HG02852 (cell line): Measurements from ENCODE around the gene ENTPD8.
"Not testable (repeated sequence)": the region's sequence is repeated elsewhere in the genome, so short reads cannot be mapped to it uniquely, and the experiment has no call there.

ENCODE experiments used
- ATAC-seq: cut with Tn5 transposase; IDR thresholded peaks from one replicate; pipeline ENCODE4 v1.9.1; 2021; ENCODE audit warnings: mild to moderate bottlenecking, moderate library complexity; ENCODE audit not compliant: unreplicated experiment

The ENTPD8 gene

DNA sequence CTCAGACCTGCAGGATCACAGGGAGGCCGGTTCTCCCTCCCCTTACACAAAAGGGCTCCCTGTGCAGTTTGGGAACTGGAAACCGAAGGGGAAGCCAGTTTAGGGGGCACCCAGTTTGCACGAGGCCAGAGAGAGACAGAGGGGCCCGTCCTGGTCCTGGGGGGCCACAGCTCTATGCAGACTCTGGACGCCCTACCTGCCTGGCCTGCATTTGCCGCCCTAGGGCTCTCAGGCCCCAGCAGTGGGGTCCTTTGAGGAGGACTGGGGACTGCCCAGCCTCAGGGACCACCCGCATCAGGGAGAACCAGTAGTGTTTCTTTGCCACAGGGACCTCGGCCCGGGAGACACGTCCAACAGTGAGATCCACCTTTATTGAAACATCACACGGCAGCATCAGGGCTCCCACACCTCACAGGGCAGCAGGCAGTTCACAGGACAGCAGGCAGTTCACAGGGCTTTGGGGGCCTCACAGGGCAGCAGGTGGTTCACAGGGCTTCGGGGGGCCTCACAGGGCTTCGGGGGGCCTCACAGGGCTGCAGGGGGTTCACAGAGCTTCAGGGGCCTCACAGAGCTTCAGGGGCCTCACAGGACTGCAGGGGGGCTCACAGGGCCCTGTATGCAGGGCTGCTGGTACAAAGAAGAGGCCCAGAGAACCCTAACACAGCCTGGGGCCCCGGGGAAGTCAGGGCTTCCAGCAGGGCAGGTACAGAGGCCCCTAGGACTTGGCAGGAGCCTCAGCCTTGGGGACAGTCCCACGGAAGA, 18.6 kb upstream of the ENTPD8 start:
- ATAC-seq = no peak

DNA sequence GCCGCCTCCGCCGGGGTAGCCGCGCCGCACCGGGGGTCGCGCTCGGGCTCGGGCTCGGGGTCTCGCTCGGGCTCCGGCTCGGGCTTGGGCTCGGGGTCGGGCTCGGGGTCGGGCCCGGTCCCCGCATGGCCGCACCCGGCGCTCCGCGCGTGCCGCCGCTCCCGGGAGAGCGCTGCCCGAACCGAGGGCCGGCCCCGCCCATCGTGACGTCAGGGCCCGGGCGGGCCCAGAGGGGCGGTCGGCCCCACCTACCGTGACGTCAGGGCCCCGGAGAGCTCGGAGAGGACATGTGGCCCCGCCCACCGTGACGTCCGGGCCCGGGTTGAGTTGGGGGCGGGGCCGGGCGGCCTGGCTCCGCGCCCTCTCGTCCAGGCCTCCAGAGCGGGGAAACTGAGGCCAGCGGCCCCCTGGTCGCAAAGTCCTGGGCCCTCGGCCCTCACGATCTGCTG, 18.0 kb upstream of the ENTPD8 start, which contains the start of gene NSMF:
Gene NSMF, minus strand, starts transcription at position 183 of the 449 bp plus-strand sequence. CDS start 232 bp downstream, outside the sequence.
- peak; percentile 73 for ATAC-seq

DNA sequence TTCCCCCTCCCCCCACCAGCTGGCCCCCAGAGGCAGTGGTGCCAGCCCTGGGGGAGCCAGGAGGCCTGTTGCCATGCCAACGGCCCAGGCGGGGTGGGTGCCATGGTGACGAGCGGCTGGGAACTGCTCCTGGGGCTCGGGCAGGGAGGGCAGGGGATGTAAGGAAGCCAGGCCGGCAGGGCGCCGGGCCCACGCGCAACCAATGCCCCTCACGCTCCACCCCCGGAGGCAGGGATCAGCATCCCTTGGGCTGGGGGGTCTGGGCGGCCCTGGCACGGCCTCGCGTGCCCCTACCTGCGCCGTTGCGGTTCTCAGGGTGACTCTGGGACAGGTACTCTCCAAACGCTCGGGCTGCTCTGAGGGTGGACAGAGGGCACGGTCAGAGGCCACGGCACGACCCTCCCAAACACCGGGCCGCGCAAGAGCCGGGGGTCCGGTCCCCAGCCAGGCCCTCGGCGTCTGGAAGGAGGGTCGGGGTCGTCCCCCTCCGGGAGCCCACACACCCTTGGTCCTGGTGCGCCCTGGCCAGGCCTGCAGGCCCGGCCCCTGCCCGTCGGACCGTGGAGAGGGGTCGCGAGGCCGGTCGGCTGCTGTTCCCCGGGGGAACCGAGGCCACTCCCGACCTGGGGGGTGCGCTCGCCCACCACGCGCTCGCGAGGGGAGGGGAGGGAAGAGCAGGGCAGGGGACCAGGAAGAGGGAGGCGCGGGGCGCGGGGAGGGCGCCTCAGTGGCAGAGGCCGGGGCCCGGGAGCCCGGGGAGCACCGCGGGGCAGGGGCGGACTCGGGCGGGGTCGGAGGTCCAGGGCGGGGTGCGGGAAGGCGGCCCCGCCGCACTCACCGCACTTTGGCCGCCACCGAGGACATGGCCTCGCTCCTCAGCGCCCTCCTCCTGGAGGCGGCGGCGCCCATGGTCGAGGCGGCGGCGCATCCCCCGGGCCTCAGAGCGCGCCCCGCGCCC, 17.3 kb upstream of the ENTPD8 start:
- peak; percentile 20 for ATAC-seq

DNA sequence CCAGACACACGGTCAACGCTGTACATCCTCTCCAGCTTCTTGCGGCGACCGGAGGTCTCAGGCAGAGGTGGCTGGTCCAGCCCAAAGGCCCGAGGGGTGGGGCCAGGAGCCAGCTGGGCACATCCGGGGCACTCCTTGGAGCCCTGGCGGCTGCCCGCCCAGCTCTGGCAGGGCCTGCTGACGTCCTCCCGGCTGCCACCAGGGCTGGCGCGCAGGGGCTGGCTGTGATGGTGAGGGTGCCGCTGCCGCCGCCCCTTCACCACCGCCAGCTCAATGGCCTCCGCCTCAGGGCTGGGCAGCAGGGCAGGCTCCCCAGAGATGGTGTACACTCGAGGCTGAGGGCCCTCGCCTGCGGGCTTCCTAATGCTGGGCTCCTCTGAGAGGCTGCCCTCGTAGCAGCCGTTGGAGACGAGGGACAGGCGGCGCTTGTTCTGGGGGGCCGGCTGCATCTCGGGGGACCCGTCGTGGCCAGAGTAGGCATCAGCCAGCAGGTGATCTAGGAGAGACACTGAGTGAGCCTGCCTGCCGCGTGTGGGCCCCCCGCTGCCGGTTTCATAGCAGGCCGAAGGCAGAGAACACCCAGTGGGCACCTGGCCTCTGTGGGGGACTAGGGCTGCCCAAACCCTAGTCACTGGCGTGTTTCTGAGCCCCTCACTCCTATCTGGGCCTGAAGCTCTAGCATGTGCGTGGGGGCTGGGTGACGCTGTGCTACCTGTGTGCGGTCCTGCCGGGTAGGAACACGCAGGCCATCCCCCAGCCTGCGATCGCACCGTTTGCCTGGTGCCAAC, 16.4 kb upstream of the ENTPD8 start:
- no peak for ATAC-seq

DNA sequence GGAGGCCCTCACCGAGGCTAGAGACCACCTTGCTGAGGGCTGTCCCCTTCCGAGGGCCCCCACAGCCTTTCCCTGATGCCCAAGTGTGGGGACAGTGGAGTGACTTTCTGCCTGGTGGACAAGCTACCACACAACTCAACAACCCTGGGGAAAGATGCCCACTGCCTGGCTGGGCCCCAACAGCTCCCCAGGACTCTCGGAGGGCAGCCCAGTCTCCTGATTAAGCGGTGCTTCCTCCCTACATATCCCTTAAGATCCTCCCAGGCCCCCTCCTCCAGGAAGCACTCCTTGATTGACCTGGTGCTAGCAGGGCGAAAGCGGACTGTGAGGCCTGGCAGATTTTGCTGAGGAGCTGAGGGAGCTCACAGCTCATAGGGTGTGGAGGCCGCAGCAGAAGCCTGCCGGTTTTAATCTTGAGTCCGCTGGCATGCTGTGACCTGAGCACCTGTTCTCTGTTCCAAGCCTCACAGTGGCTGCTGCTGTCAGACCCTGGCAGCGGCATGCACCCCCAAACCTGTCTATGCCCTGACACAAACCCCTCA, 15.8 kb upstream of the ENTPD8 start:
- no peak for ATAC-seq

DNA sequence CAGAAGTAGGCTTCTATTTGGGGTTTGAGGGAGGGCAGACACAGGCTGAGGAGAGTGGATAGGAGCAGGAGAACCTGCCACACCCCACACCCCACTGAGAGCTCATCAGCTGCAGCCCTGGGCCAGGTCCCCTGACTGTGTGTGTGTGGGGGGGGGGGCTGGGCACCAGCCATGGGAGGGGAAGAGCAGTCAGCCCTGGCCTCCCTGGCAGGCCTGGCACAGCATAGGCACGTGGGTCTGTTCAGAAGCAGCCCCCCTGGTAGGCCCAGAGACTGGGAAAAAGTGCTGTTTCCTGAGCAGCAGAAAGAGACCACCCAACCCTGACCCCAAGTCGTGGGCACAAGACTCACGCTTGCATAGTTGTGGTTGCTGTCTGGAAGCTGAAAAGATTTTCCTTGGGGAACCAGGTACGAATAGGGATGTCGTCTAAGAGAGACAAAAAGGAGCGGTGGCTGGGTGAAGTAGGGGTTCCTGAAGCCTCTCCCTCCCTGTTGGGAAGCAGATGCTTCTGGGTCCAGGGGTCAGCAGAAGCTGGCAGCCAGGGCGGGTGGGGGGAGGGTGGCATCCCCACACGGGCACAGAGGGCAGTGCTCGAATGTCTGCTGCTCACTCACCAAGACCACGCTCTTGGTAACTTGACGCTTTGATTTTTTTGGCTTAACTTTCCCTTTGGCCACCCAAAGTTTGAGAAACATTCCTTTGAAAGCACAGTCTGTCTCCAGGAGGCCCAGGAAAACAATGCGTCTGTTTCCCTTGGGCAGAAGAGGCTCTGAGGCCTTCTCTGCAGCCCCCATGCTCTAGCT, 15.1 kb upstream of the ENTPD8 start:
- no peak for ATAC-seq

DNA sequence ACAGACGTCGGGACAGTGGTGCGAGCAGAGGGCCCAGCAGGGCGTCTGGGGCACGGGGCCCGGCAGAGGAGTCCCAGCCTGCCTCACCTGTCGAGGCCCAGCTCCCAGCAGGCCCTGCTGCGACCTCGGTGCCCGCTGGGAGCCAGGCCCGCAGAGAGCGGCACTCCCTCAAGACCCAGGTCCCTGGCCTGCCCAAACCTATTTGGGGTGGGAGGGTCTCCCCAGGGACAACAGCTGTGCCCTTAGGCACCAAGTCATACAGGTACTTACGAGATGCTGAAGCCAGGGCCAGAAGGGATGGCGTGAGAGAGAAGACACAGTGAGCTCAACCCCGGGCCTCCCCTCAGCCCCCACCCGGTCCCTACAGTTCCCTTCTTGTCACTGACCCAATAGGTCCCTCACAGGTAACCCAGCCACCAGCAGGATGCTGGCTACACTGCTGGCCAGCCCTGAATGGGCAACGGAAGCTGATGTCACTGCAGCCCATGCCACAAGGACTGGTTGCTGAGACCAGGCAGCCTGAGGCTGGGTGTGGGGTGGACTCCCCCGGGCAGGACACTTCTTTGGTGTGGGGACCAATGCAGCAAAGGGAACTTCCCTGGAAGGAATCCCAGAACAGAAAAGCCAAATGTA, 14.3 kb upstream of the ENTPD8 start:
- no peak for ATAC-seq

DNA sequence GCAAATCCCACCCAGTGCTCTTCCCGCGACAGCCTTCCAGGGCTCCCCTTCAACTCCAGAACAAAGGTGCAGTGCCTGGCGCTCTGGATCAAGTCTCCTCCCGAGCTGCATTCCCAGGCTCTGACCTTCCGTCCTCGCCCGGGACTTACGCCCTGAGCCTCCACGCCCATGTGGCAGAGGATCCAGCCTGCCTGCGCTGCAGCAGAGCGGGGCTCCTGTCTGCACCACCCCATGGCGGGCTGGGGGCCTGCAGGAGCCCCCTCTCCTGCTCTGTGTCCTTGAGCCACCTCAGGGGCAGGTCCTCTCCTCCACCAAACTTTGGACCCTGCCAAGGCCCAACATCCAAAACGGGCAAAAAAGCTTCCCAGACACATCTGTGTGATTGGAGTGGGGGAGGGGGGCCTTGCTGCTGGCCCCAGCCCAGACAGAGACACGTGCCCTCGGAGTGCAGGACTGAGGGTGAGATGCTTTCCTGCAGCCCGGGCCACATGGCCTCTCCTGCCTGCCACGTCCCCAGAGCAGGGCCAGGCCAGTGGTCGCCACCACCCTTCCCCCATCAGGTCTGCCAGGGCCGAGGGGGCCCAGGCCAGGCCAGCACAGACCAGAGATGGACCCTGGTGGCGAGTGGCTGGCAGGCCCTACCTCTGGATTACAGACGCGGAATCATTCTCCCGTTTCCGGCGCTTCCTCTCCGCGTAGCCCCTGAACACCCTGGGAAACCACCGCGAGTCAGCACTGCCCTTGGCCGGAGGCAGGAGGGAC, 13.6 kb upstream of the ENTPD8 start:
- ATAC-seq = no peak

DNA sequence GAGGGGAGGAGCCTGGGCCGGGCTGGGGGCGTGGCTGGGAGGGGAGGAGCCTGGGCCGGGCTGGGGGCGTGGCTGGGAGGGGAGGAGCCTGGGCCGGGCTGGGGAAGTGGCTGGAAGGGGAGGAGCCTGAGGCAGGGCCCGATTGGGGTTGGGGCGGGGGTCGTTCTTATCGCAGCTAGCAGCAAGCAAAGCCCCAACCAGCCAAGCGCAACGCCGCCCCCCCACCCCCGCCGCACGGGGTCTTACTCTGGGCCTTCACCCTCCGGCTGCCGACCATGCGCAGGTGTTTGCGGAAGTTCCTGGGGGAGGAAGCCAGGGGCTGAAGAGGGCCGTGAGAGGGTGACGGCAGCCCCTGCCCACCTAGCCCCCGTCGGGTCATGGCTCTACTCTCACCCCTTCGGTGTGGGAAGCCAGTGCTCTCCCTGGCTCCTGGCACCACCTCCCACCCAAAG, 13.0 kb upstream of the ENTPD8 start:
- ATAC-seq = no peak

DNA sequence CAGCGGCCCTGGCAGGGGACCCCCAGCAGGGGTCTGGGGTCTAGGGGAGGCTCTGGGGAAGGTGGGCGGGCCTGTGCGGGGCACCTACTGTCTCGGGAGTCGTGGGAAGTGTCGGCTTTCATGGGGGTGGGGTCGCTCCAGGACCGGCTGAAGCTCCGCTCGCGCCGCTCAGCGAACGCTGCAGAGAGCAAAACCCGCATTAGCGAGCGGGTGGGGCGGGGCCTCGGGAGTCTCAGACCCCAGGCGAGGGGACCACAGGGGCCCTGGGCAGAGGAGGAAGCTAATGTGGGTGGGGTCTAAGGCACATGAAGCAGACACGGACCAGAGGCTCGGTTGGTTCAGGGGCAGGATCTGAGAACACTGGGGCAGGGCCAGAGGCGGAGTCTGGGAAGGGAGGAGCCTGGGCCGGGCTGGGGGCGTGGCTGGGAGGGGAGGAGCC, 12.5 kb upstream of the ENTPD8 start:
- ATAC-seq = no peak

DNA sequence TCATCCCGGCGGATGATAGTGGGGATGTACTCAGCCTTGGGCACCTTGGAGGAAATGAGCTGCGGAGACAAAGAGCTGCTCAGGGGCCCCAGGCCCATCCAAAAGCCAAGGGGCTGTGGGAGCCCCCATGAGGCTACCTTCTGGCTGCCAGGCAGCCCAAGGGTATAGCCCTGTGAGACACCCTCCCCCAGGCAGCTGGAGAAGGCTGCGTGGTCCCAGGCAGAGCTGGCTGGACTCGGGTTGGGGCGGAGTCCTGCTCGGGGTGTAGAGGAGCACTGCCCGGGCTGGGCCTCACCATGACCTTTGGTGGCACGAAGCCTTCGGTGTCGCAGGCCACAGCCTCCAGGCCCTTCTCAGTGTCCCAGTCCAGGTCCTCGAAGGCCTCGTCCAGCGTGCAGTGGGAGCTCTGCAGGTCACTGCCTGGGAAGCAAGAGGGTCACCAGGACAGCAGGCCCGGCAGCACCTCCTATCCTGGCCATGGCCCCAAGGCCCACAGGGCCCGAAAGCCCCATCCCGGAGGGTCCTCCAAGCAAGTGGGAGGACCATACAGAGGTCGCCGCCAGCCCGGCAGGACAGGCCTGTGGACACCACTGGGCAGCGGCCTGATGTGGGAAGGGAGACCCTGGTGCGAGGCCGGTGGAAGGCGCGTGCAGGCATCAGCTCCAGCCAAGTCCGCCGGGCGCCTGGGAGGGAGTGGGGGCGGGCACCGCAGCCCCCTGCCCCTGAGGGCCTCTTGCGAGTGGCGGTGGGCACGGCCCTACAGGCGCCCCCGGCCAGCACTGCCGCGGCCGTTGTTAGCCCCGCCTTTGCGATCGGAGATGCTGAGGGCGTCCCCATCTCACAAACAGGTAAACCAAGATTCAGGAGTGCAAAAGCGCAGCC, 11.8 kb upstream of the ENTPD8 start:
- no peak for ATAC-seq

DNA sequence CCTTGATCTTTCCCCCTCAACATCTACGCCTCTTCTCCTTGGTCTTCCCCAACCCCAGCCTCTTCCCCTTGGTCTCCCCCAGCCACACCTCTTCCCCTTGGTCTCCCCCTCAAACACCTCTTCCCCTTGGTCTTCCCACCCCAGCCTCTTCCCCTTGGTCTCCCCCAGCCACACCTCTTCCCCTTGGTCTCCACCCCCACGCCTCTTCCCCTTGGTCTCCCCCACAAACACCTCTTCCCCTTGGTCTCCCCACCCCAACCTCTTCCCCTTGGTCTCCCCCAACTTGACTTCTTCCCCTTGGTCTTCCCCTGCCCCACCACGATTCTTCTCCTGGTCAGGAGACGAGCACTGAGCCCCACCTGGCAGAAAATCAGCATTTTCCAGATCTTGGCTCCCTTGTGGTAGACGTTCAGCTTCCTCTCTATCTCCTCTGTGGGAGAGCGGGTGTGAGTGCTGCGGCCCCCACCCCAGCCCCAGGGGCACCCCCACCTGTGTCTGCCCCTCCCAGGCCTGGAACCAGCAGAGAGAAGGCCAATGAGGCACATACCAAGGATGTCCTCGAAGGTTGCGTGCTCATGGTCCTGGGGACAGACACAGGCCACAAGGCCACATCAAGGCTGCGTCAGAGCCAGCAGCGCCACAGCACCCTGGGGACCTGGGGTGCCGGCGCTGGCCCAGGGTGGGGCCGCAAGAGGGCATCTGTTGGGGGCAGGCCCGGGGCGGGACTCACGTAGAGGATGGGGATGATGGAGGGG, 11.0 kb upstream of the ENTPD8 start:
- ATAC-seq = no peak

DNA sequence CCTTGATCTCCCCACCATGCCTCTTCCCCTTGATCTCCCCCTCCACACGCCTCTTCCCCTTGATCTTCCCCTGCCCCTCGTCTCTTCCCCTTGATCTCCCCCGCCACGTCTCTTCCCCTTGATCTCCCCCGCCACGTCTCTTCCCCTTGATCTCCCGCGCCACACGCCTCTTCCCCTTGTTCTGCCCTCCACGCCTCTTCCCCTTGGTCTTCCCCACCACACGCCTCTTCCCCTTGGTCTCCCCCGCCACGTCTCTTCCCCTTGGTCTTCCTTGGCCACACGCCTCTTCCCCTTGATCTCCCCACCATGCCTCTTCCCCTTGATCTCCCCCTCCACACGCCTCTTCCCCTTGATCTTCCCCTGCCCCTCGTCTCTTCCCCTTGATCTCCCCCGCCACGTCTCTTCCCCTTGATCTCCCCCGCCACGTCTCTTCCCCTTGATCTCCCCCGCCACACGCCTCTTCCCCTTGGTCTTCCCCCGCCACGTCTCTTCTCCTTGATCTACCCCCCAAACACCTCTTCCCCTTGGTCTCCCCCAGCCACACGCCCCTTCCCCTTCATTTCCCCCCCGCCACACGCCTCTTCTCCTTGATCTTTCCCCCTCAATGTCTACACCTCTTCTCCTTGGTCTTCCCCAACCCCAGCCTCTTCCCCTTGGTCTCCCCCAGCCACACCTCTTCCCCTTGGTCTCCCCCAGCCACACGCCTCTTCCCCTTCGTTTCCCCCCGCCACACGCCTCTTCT, 10.3 kb upstream of the ENTPD8 start:
- ATAC-seq = not testable (repeated sequence)

DNA sequence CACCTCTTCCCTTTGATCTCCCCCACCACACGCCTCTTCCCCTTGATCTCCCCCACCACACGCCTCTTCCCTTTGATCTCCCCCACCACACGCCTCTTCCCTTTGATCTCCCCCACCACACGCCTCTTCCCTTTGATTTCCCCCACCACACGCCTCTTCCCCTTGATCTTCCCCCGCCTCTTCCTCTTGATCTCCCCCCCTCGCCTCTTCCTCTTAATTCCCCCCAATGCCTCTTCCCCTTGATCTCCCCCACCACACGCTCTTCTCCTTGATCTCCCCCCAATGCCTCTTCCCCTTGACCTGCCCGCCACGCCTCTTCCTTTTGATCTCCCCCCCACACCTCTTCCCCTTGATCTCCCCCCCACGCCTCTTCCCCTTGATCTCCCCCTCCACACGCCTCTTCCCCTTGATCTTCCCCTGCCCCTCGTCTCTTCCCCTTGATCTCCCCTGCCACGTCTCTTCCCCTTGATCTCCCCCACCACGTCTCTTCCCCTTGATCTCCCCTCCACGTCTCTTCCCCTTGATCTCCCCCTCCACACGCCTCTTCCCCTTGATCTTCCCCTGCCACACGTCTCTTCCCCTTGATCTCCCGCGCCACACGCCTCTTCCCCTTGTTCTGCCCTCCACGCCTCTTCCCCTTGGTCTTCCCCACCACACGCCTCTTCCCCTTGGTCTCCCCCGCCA, 9.5 kb upstream of the ENTPD8 start:
- ATAC-seq = not testable (repeated sequence)

DNA sequence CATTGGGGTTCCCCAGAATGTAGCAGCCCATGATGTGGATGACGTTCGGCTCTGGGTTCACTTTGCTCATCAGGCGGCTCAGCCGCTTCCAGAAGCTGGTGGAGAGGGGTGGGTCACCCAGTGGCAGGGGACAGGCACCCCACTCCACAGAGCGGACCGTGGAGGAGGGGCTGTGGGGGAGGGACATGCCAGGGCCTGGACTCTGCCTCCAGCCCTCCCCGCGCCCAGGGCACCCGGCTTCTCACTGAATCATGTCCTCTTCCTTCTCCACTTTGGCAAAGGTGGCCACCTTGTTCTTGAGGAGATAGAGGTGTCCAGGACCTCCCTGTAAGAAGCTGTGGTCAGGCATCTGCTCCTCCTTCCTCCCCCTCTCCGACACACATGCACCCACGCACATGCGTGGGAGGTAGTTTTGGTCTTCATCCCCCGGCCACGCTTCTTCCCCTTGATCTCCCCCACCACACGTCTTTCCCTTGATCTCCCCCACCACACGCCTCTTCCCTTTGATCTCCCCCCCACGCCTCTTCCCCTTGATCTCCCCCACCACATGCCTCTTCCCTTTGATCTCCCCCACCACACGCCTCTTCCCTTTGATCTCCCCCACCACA, 8.9 kb upstream of the ENTPD8 start:
- ATAC-seq = no peak
